HepG2 (cell line): Measurements from ENCODE around the gene KDM3B. TPM values are rescaled to one million over a fixed set of nuclear protein-coding genes. Genes with fewer than 3 reads are reported as not detected.

Experiments used
- ATAC-seq: fragments of 200-7000 bp; cut with Tn5 transposase; 3 replicates; pipeline ENCODE4 v1.9.1; 2020; ENCODE audit warnings: mild to moderate bottlenecking, moderate library complexity
- BruUV-seq: library from RNA; stranded (reverse); fragments of 400-500 nt; replicated peaks from 2 replicates; lab custom pipeline; 2021; lab: Mats Ljungman, UMichigan
- CTCF ChIA-PET: fragments of 300-600 bp; formaldehyde crosslinking; extraction: SDS; loops from one replicate; lab custom pipeline; 2021; ENCODE audit warnings: low total read pairs, inconsistent platforms, low intra/inter-chr PET ratio; lab: Yijun Ruan, JAX
- POLR2A ChIA-PET: fragments of 350-600 bp; sonication (Branson Sonifier 250); formaldehyde crosslinking; loops from one replicate; lab custom pipeline; 2020; ENCODE audit warnings: antibody characterized with exemption, inconsistent platforms; lab: Yijun Ruan, JAX
- DNase-seq: peaks from one replicate; pipeline ENCODE4 v3.0.0-alpha.2; 2015; ENCODE audit warnings: low spot score
- FAIRE-seq: peaks from 3 replicates; lab custom pipeline; 2011; peaks lifted over from hg19 to GRCh38; lab: Jason Lieb, UNC
- H2AFZ ChIP-seq: one replicate; pipeline ENCODE4 v1.6.1; 2011; ENCODE audit warnings: low read length, inconsistent platforms
- H3K27ac ChIP-seq: fragments of 300-600 bp; 3 replicates; pipeline ENCODE4 v1.8.0; 2011; ENCODE audit warnings: mixed run types, mild to moderate bottlenecking, mixed read lengths, low read length, inconsistent platforms; ENCODE audit not compliant: insufficient read depth; ENCODE audit errors: extremely low read length
- H3K27me3 ChIP-seq, 2 experiments: fragments of 200-600 bp in 1 of 2; 2 replicates in 1 of 2; 3 replicates in 1 of 2; pipeline versions ENCODE4 v1.6.0 to v1.8.0; 2011; ENCODE audit warnings: low read length in 2 of 2, mild to moderate bottlenecking in 2 of 2, moderate library complexity in 2 of 2, inconsistent platforms in 1 of 2; ENCODE audit not compliant: insufficient read depth in 2 of 2, control insufficient read depth in 1 of 2
- H3K36me3 ChIP-seq, 2 experiments: fragments of 200-600 bp in 1 of 2; replicated peaks in 1 of 2; 2 replicates in 1 of 2; 3 replicates in 1 of 2; pipeline versions ENCODE4 v1.5.1 to v1.8.0; 2011; ENCODE audit warnings: low read length in 2 of 2, inconsistent platforms in 1 of 2; ENCODE audit not compliant: insufficient read depth in 2 of 2, control insufficient read depth in 1 of 2
- H3K4me1 ChIP-seq: 2 replicates; pipeline ENCODE4 v1.5.1; 2012; ENCODE audit warnings: low read length, inconsistent platforms; ENCODE audit not compliant: insufficient read depth
- H3K4me2 ChIP-seq: 2 replicates; pipeline ENCODE4 v1.6.0; 2011; ENCODE audit warnings: low read depth, low read length, inconsistent platforms
- H3K4me3 ChIP-seq, 3 experiments: fragments of 200-600 bp in 1 of 3; sonication (generic), shearing (Covaris generic) in 1 of 3; replicated peaks in 1 of 3; 2 replicates each; pipeline ENCODE4 v1.5.1; 2011 to 2016; ENCODE audit warnings: low read length in 3 of 3, inconsistent platforms in 2 of 3, low read depth in 2 of 3, mild to moderate bottlenecking in 2 of 3, control low read depth in 1 of 3, mixed read lengths in 1 of 3; ENCODE audit not compliant: insufficient read depth in 1 of 3
- H3K79me2 ChIP-seq: one replicate; pipeline ENCODE4 v1.6.1; 2011; ENCODE audit warnings: low read length, inconsistent platforms; ENCODE audit not compliant: insufficient read depth
- H3K9ac ChIP-seq: 2 replicates; pipeline ENCODE4 v1.6.0; 2011; ENCODE audit warnings: mild to moderate bottlenecking, low read depth, low read length, inconsistent platforms; ENCODE audit not compliant: insufficient read depth
- H3K9me3 ChIP-seq: 2 replicates; pipeline ENCODE4 v1.5.1; 2012; ENCODE audit warnings: mild to moderate bottlenecking, low read length
- H4K20me1 ChIP-seq: 2 replicates; pipeline ENCODE4 v1.6.0; 2011; ENCODE audit warnings: inconsistent platforms, mild to moderate bottlenecking, low read length, moderate library complexity; ENCODE audit not compliant: insufficient read depth
- ATF7-NPFF ChIP-seq: sonication (generic); formaldehyde crosslinking; IDR thresholded peaks from 2 replicates; pipeline ENCODE4 v1.8.1; 2023; ENCODE audit warnings: mild to moderate bottlenecking, low read depth, missing genetic modification reagents, moderate library complexity
- ELF4 ChIP-seq: sonication (generic); formaldehyde crosslinking; IDR thresholded peaks from 2 replicates; pipeline ENCODE4 v1.5.0; 2020; ENCODE audit warnings: missing genetic modification reagents, mild to moderate bottlenecking, moderate library complexity, borderline replicate concordance
- HOXA7 ChIP-seq: sonication (generic); formaldehyde crosslinking; IDR thresholded peaks from 2 replicates; pipeline ENCODE4 v1.8.1; 2022; ENCODE audit warnings: mild to moderate bottlenecking, missing genetic modification reagents, moderate library complexity
- RAD51 ChIP-seq: fragments of 450-650 bp; IDR thresholded peaks from 2 replicates; pipeline ENCODE4 v1.6.1; 2016; ENCODE audit warnings: borderline replicate concordance
- THYN1 ChIP-seq: sonication (generic); formaldehyde crosslinking; IDR thresholded peaks from 2 replicates; pipeline ENCODE4 v1.8.1; 2023; ENCODE audit warnings: low read depth, mild to moderate bottlenecking, moderate library complexity, missing genetic modification reagents, borderline replicate concordance
- TMF1 ChIP-seq: sonication (generic); formaldehyde crosslinking; IDR thresholded peaks from 2 replicates; pipeline ENCODE4 v1.8.1; 2022; ENCODE audit warnings: low read depth, missing genetic modification reagents
- ZNF12 ChIP-seq: sonication (generic); formaldehyde crosslinking; IDR thresholded peaks from 2 replicates; pipeline ENCODE4 v1.5.0; 2020; ENCODE audit warnings: missing genetic modification reagents
- ZNF326 ChIP-seq: sonication (generic); formaldehyde crosslinking; IDR thresholded peaks from 2 replicates; pipeline ENCODE4 v1.4.0; 2020; ENCODE audit warnings: missing genetic modification reagents, borderline replicate concordance
- ZNF33B ChIP-seq: sonication (generic); formaldehyde crosslinking; IDR thresholded peaks from 2 replicates; pipeline ENCODE4 v1.5.1; 2020; ENCODE audit warnings: mild to moderate bottlenecking, missing genetic modification reagents
- ZNF572 ChIP-seq: sonication (generic); formaldehyde crosslinking; IDR thresholded peaks from 2 replicates; pipeline ENCODE4 v1.5.1; 2020; ENCODE audit warnings: mild to moderate bottlenecking, missing genetic modification reagents
- ZSCAN30 ChIP-seq: sonication (generic); formaldehyde crosslinking; IDR thresholded peaks from 2 replicates; pipeline ENCODE4 v1.5.0; 2020; ENCODE audit warnings: mild to moderate bottlenecking, missing genetic modification reagents
- WGBS: methylation state at CpG from one replicate; pipeline ENCODE4 v1.1.6; 2017; ENCODE audit warnings: low lambda C conversion rate; 5-methylcytosine and 5-hydroxymethylcytosine counted together
- in situ Hi-C: cut with HindIII; loops from 2 replicates; pipeline ENCODE4 v1.10.0; 2017; ENCODE audit warnings: low pct_unique_long_range_greater_than_20kb; ENCODE audit not compliant: extremely low pct_ligation_motif_present
- intact Hi-C: fragments of 100-400 bp; cut with micrococcal nuclease; formaldehyde crosslinking; loops from one replicate; pipeline ENCODE4 v1.10.0; 2022; ENCODE audit not compliant: unreplicated experiment
- polyA plus RNA-seq, 8 experiments: library from polyadenylated mRNA; depleted of rRNA in 3 of 8; stranded (reverse) in 7 of 8; unstranded in 1 of 8; fragments of >200 nt; fragmentation: Illumina TruSeq in 4 of 8; extraction: Trizol in 4 of 8; gene quantifications; 2 replicates each; pipeline versions ENCODE4 v1.2.1 to v1.2.3, GENCODE V29; 2011 to 2016; ENCODE audit warnings: low read depth in 4 of 8, missing spikeins in 1 of 8, mixed read lengths in 1 of 8; ENCODE audit not compliant: insufficient read depth in 1 of 8
- total RNA-seq, 5 experiments: library from RNA; depleted of rRNA; stranded (reverse); fragments of >200 nt; fragmentation: Illumina TruSeq; extraction: Trizol; gene quantifications; 2 replicates each; pipeline ENCODE4 v1.2.3, GENCODE V29; 2016; ENCODE audit warnings: low read depth in 1 of 5

KDM3B gene
- total and polyA plus RNA-seq, 2 of the 13 experiments (the other 11 are each of a cell fraction or from before 2014, with no cell fraction given) = 19.7 to 34.3 TPM

GRCh38 chr5:138453590-138453989 lies 101.1 kb downstream of the KDM3B start:
- Histone ChIP-seq H3K9me3 (no peaks in the 10 kb centered on the region), H4K20me1 (no peaks in the 10 kb centered on the region), H3K27ac (no peak overlapping the region), H3K4me1 (peaks cover 37% of the 10 kb centered on the region), H3K79me2 (no peaks in the 10 kb centered on the region)
- no peak for FAIRE-seq
- intact Hi-C loops = no loop called here
- CTCF ChIA-PET = no interaction called here
- TF ChIP-seq ELF4 (CRISPR knock-in tag) (no peak), RAD51 (no peak), ZNF572 (no peak), HOXA7 (CRISPR knock-in tag) (no peak), TMF1 (CRISPR knock-in tag) (no peak), ZSCAN30 (CRISPR knock-in tag) (no peak), THYN1 (CRISPR knock-in tag) (no peak), ZNF326 (CRISPR knock-in tag) (no peak), ZNF12 (CRISPR knock-in tag) (no peak), ZNF33B (CRISPR knock-in tag) (no peak)
- TF ChIP-seq, all 625 proteins: peak for 0
- WGBS = 40% methylated on average over 11 of the region's 13 CpGs
- H3K36me3 ChIP-seq = no peaks in the 10 kb centered on the region
- POLR2A ChIA-PET = no interaction called here
- no peak for ATAC-seq
- no peak overlapping the region for H3K4me2 ChIP-seq
- in situ Hi-C loops = no loop called here
- no peak overlapping the region for H2AFZ ChIP-seq
- H3K9ac ChIP-seq = no peak overlapping the region
- H3K27me3 ChIP-seq = peaks cover 9 to 49% of the 10 kb centered on the region in 2 experiments; a peak in 3 of 5 replicates
- BruUV-seq = no TSS peak
- no peak overlapping the region for H3K4me3 ChIP-seq
- no peak for DNase-seq

- POLR2A ChIA-PET = no interaction called here
- CTCF ChIA-PET = no interaction called here
- in situ Hi-C loops = no loop called here
- Histone ChIP-seq H3K4me3 (no peak overlapping the region), H3K27ac (no peak overlapping the region), H4K20me1 (no peaks in the 10 kb centered on the region), H3K4me2 (no peak overlapping the region), H3K9me3 (no peaks in the 10 kb centered on the region), H3K9ac (no peak overlapping the region), H2AFZ (no peak overlapping the region), H3K27me3 (peaks cover 9 to 52% of the 10 kb centered on the region in 2 experiments; a peak in 3 of 5 replicates), H3K79me2 (no peaks in the 10 kb centered on the region), H3K36me3 (no peaks in the 10 kb centered on the region), H3K4me1 (peaks cover 37% of the 10 kb centered on the region)
- ATAC-seq = no peak
- no peak for FAIRE-seq
- no peak for TF ChIP-seq ATF7-NPFF (CRISPR knock-in tag)
- no TSS peak for BruUV-seq
- intact Hi-C loops = no loop called here
- WGBS = 34% methylated on average over 8 of the region's 8 CpGs
- DNase-seq = no peak
Observed at GRCh38 chr5:138454121-138454520, 101.6 kb downstream of the KDM3B start.
